HG03045 (cell line): ENCODE results near the gene PRR5L.

Source experiments
- ATAC-seq: cut with Tn5 transposase; IDR thresholded peaks from one replicate; pipeline ENCODE4 v1.9.1; 2021; ENCODE audit warnings: mild to moderate bottlenecking, moderate library complexity; ENCODE audit not compliant: unreplicated experiment

Gene PRR5L

GRCh38 chr11:36295926-36296325 is at the start of gene PRR5L:
Gene PRR5L, plus strand, starts transcription at chr11:36296288. Its CDS starts 104,834 bp downstream, at chr11:36401122.
- no peak for ATAC-seq

GRCh38 chr11:36247493-36247892 is 48.6 kb upstream of the PRR5L start:
- no peak for ATAC-seq

GRCh38 chr11:36248436-36248835 is 47.7 kb upstream of the PRR5L start:
- no peak for ATAC-seq

GRCh38 chr11:36249246-36249645 is 46.8 kb upstream of the PRR5L start:
- ATAC-seq = no peak

GRCh38 chr11:36251823-36252222 is 44.3 kb upstream of the PRR5L start:
- ATAC-seq = no peak

GRCh38 chr11:36253238-36253637 is 42.9 kb upstream of the PRR5L start:
- ATAC-seq = no peak

GRCh38 chr11:36254713-36255112 is 41.4 kb upstream of the PRR5L start:
- no peak for ATAC-seq

- ATAC-seq = no peak
These were observed 38.7 kb upstream of the PRR5L start for GRCh38 chr11:36257351-36257750.

- no peak for ATAC-seq
These were observed 37.2 kb upstream of the PRR5L start for GRCh38 chr11:36258730-36259360.

GRCh38 chr11:36261094-36261493 is 35.0 kb upstream of the PRR5L start:
- no peak for ATAC-seq

- ATAC-seq = no peak
These were observed 31.8 kb upstream of the PRR5L start for GRCh38 chr11:36264011-36264972.

GRCh38 chr11:36264973-36265344 is 31.1 kb upstream of the PRR5L start:
- no peak for ATAC-seq

GRCh38 chr11:36265793-36266628 is 30.1 kb upstream of the PRR5L start:
- peak; percentile 64 for ATAC-seq

- no peak for ATAC-seq
These were observed 29.3 kb upstream of the PRR5L start for GRCh38 chr11:36266767-36267166.

GRCh38 chr11:36268337-36268985 is 27.6 kb upstream of the PRR5L start:
- ATAC-seq = no peak

- no peak for ATAC-seq
These were observed 25.4 kb upstream of the PRR5L start for GRCh38 chr11:36270701-36271100.

GRCh38 chr11:36271794-36272407 is 24.2 kb upstream of the PRR5L start:
- ATAC-seq = no peak

GRCh38 chr11:36273110-36273509 is 23.0 kb upstream of the PRR5L start:
- no peak for ATAC-seq

GRCh38 chr11:36274414-36274813 is 21.7 kb upstream of the PRR5L start:
- no peak for ATAC-seq

GRCh38 chr11:36278531-36279282 is 17.4 kb upstream of the PRR5L start:
- ATAC-seq = no peak
